ENCODE results near the gene RASSF5. TPM values are rescaled to one million over a fixed set of nuclear protein-coding genes. Genes with fewer than 3 reads are reported as not detected.

The RASSF5 gene
- total and polyA plus RNA-seq, 2 experiments from 2014 or later: 0.48 to 4.4 TPM

- TF ChIP-seq ETS1 (IDR thresholded peaks at IDR 0.05) (no peak), REST (IDR thresholded peaks at IDR 0.05; ENCODE audit: unreplicated experiment) (no peak), ZNF331 (CRISPR knock-in tag; IDR thresholded peaks at IDR 0.05; ENCODE audit: low read depth) (no peak), NANOG (IDR thresholded peaks at IDR 0.05; ENCODE audit: borderline replicate concordance) (no peak), ZNF114 (CRISPR knock-in tag; IDR thresholded peaks at IDR 0.05) (no peak)
Observed at GRCh38 chr1:206496131-206496793, 11.1 kb upstream of the RASSF5 start (continued).

- ATAC-seq (no peak), DNase-seq (ENCODE audit: low spot score) (no peak)
- Histone ChIP-seq H4K20me1 (replicated peaks; ENCODE audit: insufficient read depth) (no peaks in the 10 kb centered on the region), H3K4me3 (no peak overlapping the region), H3K4me1 (ENCODE audit: insufficient read depth) (peaks cover 6% of the 10 kb centered on the region; the same call in 1 of the 2 replicates), H3K27me3 (ENCODE audit: insufficient read depth) (peaks cover under 1% of the 10 kb centered on the region; the same call in 1 of the 2 replicates), H3K27ac (ENCODE audit: low read depth) (no peak overlapping the region), H2AFZ (no peak overlapping the region), H3K36me3 (ENCODE audit: insufficient read depth) (no peaks in the 10 kb centered on the region), H3K79me2 (replicated peaks; ENCODE audit: insufficient read depth) (no peaks in the 10 kb centered on the region), H3K9me2 (ENCODE audit: insufficient read depth) (no peaks in the 10 kb centered on the region), H3K4me2 (no peak overlapping the region), H3F3A (replicated peaks; ENCODE audit: low read depth) (no peaks in the 10 kb centered on the region)
- no peak overlapping the region for H3K27ac Mint-ChIP-seq
- no peak overlapping the region for H3K4me3 Mint-ChIP-seq
- peaks cover 15% of the 10 kb centered on the region for H3K36me3 Mint-ChIP-seq (ENCODE audit: low read depth)
- peaks cover 12% of the 10 kb centered on the region for H3K4me1 Mint-ChIP-seq
- no peak for TF ChIP-seq STAT1 (IDR thresholded peaks at IDR 0.05; ENCODE audit: unreplicated experiment)
- TF ChIP-seq ZNF462 (CRISPR knock-in tag; IDR thresholded peaks at IDR 0.05): no peak
- peaks cover 11% of the 10 kb centered on the region for H3K27me3 Mint-ChIP-seq (ENCODE audit: insufficient read depth, low read depth, poor library complexity)
- H3K9me3 Mint-ChIP-seq: no peaks in the 10 kb centered on the region
Observed at GRCh38 chr1:206497363-206497762, 10.0 kb upstream of the RASSF5 start.
